Esophagus muscularis mucosa (tissue), 4 donors: ENCODE data around the gene HSPB6. TPM values are rescaled to one million over a fixed set of nuclear protein-coding genes. Genes with fewer than 3 reads are reported as not detected.

Source experiments
- DNase-seq: peaks from one replicate; pipeline ENCODE4 v3.0.0-alpha.2; 2017; ENCODE audit errors: extremely low spot score
- H3K27ac ChIP-seq, 4 donors: fragments of 200-600 bp; sonication (generic); replicated peaks in 1 of 4; 1 replicate in 3 of 4; 2 replicates in 1 of 4; pipeline ENCODE4 v1.5.1; 2016 to 2019; ENCODE audit warnings: mild to moderate bottlenecking in 1 of 4
- H3K27me3 ChIP-seq, 4 donors: fragments of 200-600 bp; sonication (generic); one replicate each; pipeline versions ENCODE4 v1.5.1 to v1.6.0; 2016 to 2019
- H3K36me3 ChIP-seq, 4 donors: fragments of 200-600 bp; sonication (generic); one replicate each; pipeline ENCODE4 v1.5.1; 2016 to 2019
- H3K4me1 ChIP-seq, 4 donors: fragments of 200-600 bp; sonication (generic); one replicate each; pipeline ENCODE4 v1.5.1; 2016 to 2019
- H3K4me3 ChIP-seq, 4 donors: fragments of 200-600 bp; sonication (generic); 1 replicate in 2 of 4; 2 replicates in 2 of 4; pipeline ENCODE4 v1.5.1; 2016 to 2019; ENCODE audit warnings: mild to moderate bottlenecking in 4 of 4, moderate library complexity in 1 of 4
- H3K9me3 ChIP-seq, 4 donors: fragments of 200-600 bp; sonication (generic); 1 replicate in 3 of 4; 2 replicates in 1 of 4; pipeline ENCODE4 v1.5.1; 2016 to 2019
- CTCF ChIP-seq, 3 experiments: fragments of 200-600 bp in 2 of 3; fragments of 450-650 bp in 1 of 3; sonication (generic) in 2 of 3; IDR thresholded peaks; one replicate each; pipeline ENCODE4 v1.5.1; 2017 to 2019; ENCODE audit warnings: antibody characterized with exemption in 3 of 3, mild to moderate bottlenecking in 2 of 3, moderate library complexity in 1 of 3
- EP300 ChIP-seq: sonication (generic); formaldehyde crosslinking; IDR thresholded peaks from one replicate; pipeline ENCODE4 v1.6.1; 2017; ENCODE audit warnings: antibody characterized with exemption
- POLR2A ChIP-seq: fragments of 450-650 bp; IDR thresholded peaks from one replicate; pipeline ENCODE4 v1.6.1; 2017; ENCODE audit warnings: antibody characterized with exemption, moderate library complexity, mild to moderate bottlenecking, low read depth
- POLR2AphosphoS5 ChIP-seq, 2 donors: sonication (generic); formaldehyde crosslinking; IDR thresholded peaks; one replicate each; pipeline ENCODE4 v1.6.1; 2017; ENCODE audit warnings: antibody characterized with exemption in 2 of 2
- WGBS: methylation state at CpG from one replicate; pipeline ENCODE4 v1.1.5; 2018; 5-methylcytosine and 5-hydroxymethylcytosine counted together
- intact Hi-C: fragments of 100-400 bp; cut with DNase I; formaldehyde crosslinking; loops from one replicate; pipeline ENCODE4 v1.15.1; 2023
- total RNA-seq, 4 donors: library from RNA; depleted of rRNA; stranded (reverse); fragments of >200 nt; gene quantifications; one replicate each; pipeline versions ENCODE4 v1.1.0 to v1.2.1, GENCODE V29; 2016

Gene HSPB6
- total RNA-seq, 4 donors from 2014 or later, result 64.4 to 146 (median 105) TPM

GRCh38 chr19:35792312-35792711 is 35.5 kb upstream of the HSPB6 start:
- peaks cover 0 to 37% (median 0%) of the 10 kb centered on the region in 4 donors for H3K27me3 ChIP-seq
- 91% methylated on average over 15 of the region's 15 CpGs for WGBS

GRCh38 chr19:35791814-35792279 is 35.0 kb upstream of the HSPB6 start:
- no CpG with 5 or more reads among the region's 9 CpGs for WGBS
- Histone ChIP-seq H3K36me3 (peaks cover 0 to 3% (median 0%) of the 10 kb centered on the region in 4 donors), H3K27me3 (peaks cover 0 to 32% (median 0%) of the 10 kb centered on the region in 4 donors), H3K27ac (no peak overlapping the region), H3K4me1 (peaks cover 0 to under 1% (median 0%) of the 10 kb centered on the region in 4 donors), H3K4me3 (no peak overlapping the region), H3K9me3 (no peaks in the 10 kb centered on the region)
- TF ChIP-seq POLR2A (no peak), CTCF (IDR thresholded peaks at IDR 0.05) (no peak), EP300 (no peak)
- no peak for DNase-seq
- intact Hi-C loops, result no loop called here

More at GRCh38 chr19:35792312-35792711, 35.5 kb upstream of the HSPB6 start:
- no peaks in the 10 kb centered on the region for H3K9me3 ChIP-seq
- H3K4me3 ChIP-seq, result no peak overlapping the region
- H3K4me1 ChIP-seq, result peaks cover 0 to 5% (median under 1%) of the 10 kb centered on the region in 4 donors
- TF ChIP-seq CTCF (IDR thresholded peaks at IDR 0.05) (no peak), POLR2AphosphoS5 (IDR thresholded peaks at IDR 0.05) (no peak), POLR2A (no peak), EP300 (no peak)
- no peaks in the 10 kb centered on the region for H3K36me3 ChIP-seq
- H3K27ac ChIP-seq, result no peak overlapping the region
- no peak for DNase-seq
- intact Hi-C loops, result no loop called here

GRCh38 chr19:35790981-35791813 is 34.4 kb upstream of the HSPB6 start:
- no peak for TF ChIP-seq EP300
- no peak for TF ChIP-seq POLR2A
- no peak for TF ChIP-seq POLR2AphosphoS5 (IDR thresholded peaks at IDR 0.05)
- TF ChIP-seq CTCF (IDR thresholded peaks at IDR 0.05), result no peak
- no peak for DNase-seq
- no peak overlapping the region for H3K27ac ChIP-seq
- H3K27me3 ChIP-seq, result peaks cover 0 to 26% (median 0%) of the 10 kb centered on the region in 4 donors
- H3K4me1 ChIP-seq, result no peaks in the 10 kb centered on the region
- peaks cover 0 to 7% (median under 1%) of the 10 kb centered on the region in 4 donors for H3K36me3 ChIP-seq
- WGBS, result 62% methylated on average over 9 of the region's 20 CpGs
- no peak overlapping the region for H3K4me3 ChIP-seq
- no peaks in the 10 kb centered on the region for H3K9me3 ChIP-seq
- intact Hi-C loops, result no loop called here

- 77% methylated on average over 9 of the region's 19 CpGs for WGBS
Observed at GRCh38 chr19:35789978-35790944, 33.4 kb upstream of the HSPB6 start.

More at GRCh38 chr19:35789978-35790944, 33.4 kb upstream of the HSPB6 start:
- peaks cover 0 to 17% (median 6%) of the 10 kb centered on the region in 4 donors for H3K36me3 ChIP-seq
- DNase-seq, result no peak
- no peaks in the 10 kb centered on the region for H3K4me1 ChIP-seq
- H3K27me3 ChIP-seq, result peaks cover 0 to 17% (median 0%) of the 10 kb centered on the region in 4 donors
- no peak for TF ChIP-seq POLR2A
- H3K4me3 ChIP-seq, result no peak overlapping the region
- H3K27ac ChIP-seq, result no peak overlapping the region
- intact Hi-C loops, result loop anchor here (10.0 kb wide), 1 partner anchor 65 kb away; the partner anchor contains the start of genes KIRREL2 and NPHS1
- H3K9me3 ChIP-seq, result no peaks in the 10 kb centered on the region
